ENCODE data around the gene DKC1. TPM values are rescaled to one million over a fixed set of nuclear protein-coding genes. Genes with fewer than 3 reads are reported as not detected.
"Not testable (repeated sequence)": the region's sequence is repeated elsewhere in the genome, so short reads cannot be mapped to it uniquely, and the experiment has no call there.

The DKC1 gene
- total and polyA plus RNA-seq, 2 donors (not counting 3 experiments of a cell fraction or from before 2014, with no cell fraction given) = 28.6 to 69.1 TPM

- CTCF ChIA-PET; H3K4me3 ChIP-seq (replicated peaks in 1 of 3; ENCODE audit: insufficient read depth in 1 of 3, low read depth in 1 of 3, low read length in 3 of 3); H2AFZ ChIP-seq (ENCODE audit: low read depth, low read length); BruUV-seq (replicated peaks); H3K9me1 ChIP-seq (replicated peaks; ENCODE audit: control insufficient read depth, extremely low read depth, insufficient read depth, low read length); H4K20me1 ChIP-seq (replicated peaks; ENCODE audit: control insufficient read depth, extremely low read depth, insufficient read depth, low read length); DNase-seq (ENCODE audit: low read depth, low spot score); intact Hi-C loops (cut with micrococcal nuclease); H3K4me2 ChIP-seq (ENCODE audit: insufficient read depth, low read length); H3K79me2 ChIP-seq (ENCODE audit: control insufficient read depth, insufficient read depth, low read length); FAIRE-seq; POLR2A ChIA-PET; dilution Hi-C loops (cut with MboI; ENCODE audit: extremely low pct_ligation_motif_present, low sequenced_read_pairs); H3K9ac ChIP-seq (replicated peaks; ENCODE audit: extremely low read depth, insufficient read depth, low read length); H3K27me3 ChIP-seq (ENCODE audit: control insufficient read depth in 2 of 2, insufficient read depth in 2 of 2, low read length in 2 of 2); H3K27ac ChIP-seq (ENCODE audit: insufficient read depth, low read depth, low read length); H3K9me3 ChIP-seq (replicated peaks; ENCODE audit: control insufficient read depth, insufficient read depth, low read length); H3K36me3 ChIP-seq (ENCODE audit: control insufficient read depth in 2 of 2, extremely low read depth in 1 of 2, insufficient read depth in 2 of 2, low read length in 2 of 2); H3K4me1 ChIP-seq (ENCODE audit: control insufficient read depth, extremely low read depth, insufficient read depth, low read length): not testable (repeated sequence)
These were observed 54.5 kb downstream of the DKC1 start for GRCh38 chrX:154817048-154817618.

- Histone ChIP-seq H3K9me1 (replicated peaks; ENCODE audit: control insufficient read depth, extremely low read depth, insufficient read depth, low read length) (no peaks in the 10 kb centered on the region), H3K9ac (replicated peaks; ENCODE audit: extremely low read depth, insufficient read depth, low read length) (no peak overlapping the region), H3K4me1 (ENCODE audit: control insufficient read depth, extremely low read depth, insufficient read depth, low read length) (no peaks in the 10 kb centered on the region), H4K20me1 (replicated peaks; ENCODE audit: control insufficient read depth, extremely low read depth, insufficient read depth, low read length) (no peaks in the 10 kb centered on the region), H3K27ac (ENCODE audit: insufficient read depth, low read depth, low read length) (no peak overlapping the region), H3K4me3 (replicated peaks in 1 of 3; ENCODE audit: insufficient read depth in 1 of 3, low read depth in 1 of 3, low read length in 3 of 3) (no peak overlapping the region), H3K27me3 (ENCODE audit: control insufficient read depth in 2 of 2, insufficient read depth in 2 of 2, low read length in 2 of 2) (no peaks in the 10 kb centered on the region), H3K9me3 (replicated peaks; ENCODE audit: control insufficient read depth, insufficient read depth, low read length) (no peaks in the 10 kb centered on the region), H3K79me2 (ENCODE audit: control insufficient read depth, insufficient read depth, low read length) (no peaks in the 10 kb centered on the region), H3K4me2 (ENCODE audit: insufficient read depth, low read length) (no peak overlapping the region), H3K36me3 (ENCODE audit: control insufficient read depth in 2 of 2, extremely low read depth in 1 of 2, insufficient read depth in 2 of 2, low read length in 2 of 2) (no peaks in the 10 kb centered on the region), H2AFZ (ENCODE audit: low read depth, low read length) (no peak overlapping the region)
- TF ChIP-seq FOS (IDR thresholded peaks at IDR 0.05; ENCODE audit: borderline replicate concordance, insufficient read depth, low read length) (no peak), CTCF (IDR thresholded peaks at IDR 0.05; ENCODE audit: extremely low read depth in 1 of 2, insufficient read depth in 1 of 2, low read depth in 1 of 2, low read length in 2 of 2) (no peak), POLR2AphosphoS5 (IDR thresholded peaks at IDR 0.05; ENCODE audit: insufficient read depth, low read depth, low read length) (no peak), MAX (IDR thresholded peaks at IDR 0.05; ENCODE audit: insufficient read depth, insufficient read length) (no peak), GATA2 (IDR thresholded peaks at IDR 0.05; ENCODE audit: insufficient read depth, insufficient read length, low read depth, low read length) (no peak), MYC (IDR thresholded peaks at IDR 0.05; ENCODE audit: low read depth, low read length) (no peak), POLR2A (IDR thresholded peaks at IDR 0.05; ENCODE audit: low read depth, low read length) (no peak), JUN (IDR thresholded peaks at IDR 0.05; ENCODE audit: borderline replicate concordance, insufficient read depth, insufficient read length, low read depth) (no peak), EZH2 (IDR thresholded peaks at IDR 0.05; ENCODE audit: borderline replicate concordance, low read depth, low read length, severe bottlenecking) (no peak)
- DNase-seq (ENCODE audit: low read depth, low spot score) (peak; percentile 21), FAIRE-seq (no peak)
- ChIA-PET CTCF (interaction anchor here (1.3 kb wide), 1 partner anchor 21 kb away, joined by 3 read pairs; no protein-coding TSS in a partner anchor), POLR2A (no interaction called here)
- intact Hi-C loops (cut with micrococcal nuclease) = no loop called here
- dilution Hi-C loops (cut with MboI; ENCODE audit: extremely low pct_ligation_motif_present, low sequenced_read_pairs) = no loop called here
- no TSS peak for BruUV-seq (replicated peaks)
These were observed 56.5 kb downstream of the DKC1 start for GRCh38 chrX:154818916-154819770.

Measured in endothelial cell of umbilical vein (primary cell).